ENCODE measurements around the gene NR4A1. TPM values are rescaled to one million over a fixed set of nuclear protein-coding genes. Genes with fewer than 3 reads are reported as not detected.
A peak's percentile ranks its signal among the peaks of the same experiment; 100 is the strongest.

NR4A1 gene
- total and polyA plus RNA-seq, 9 of the 15 experiments (the other 6 are each of a cell fraction or from before 2014, with no cell fraction given), result 0.07 to 4.7 (median 1.9) TPM; not detected in 1

GRCh38 chr12:52041695-52042123, 9.5 kb upstream of the NR4A1 start (continued):
- peak; percentile 94 for TF ChIP-seq REST (IDR thresholded peaks at IDR 0.05; ENCODE audit: borderline replicate concordance)
- TF ChIP-seq REST (CRISPR knock-in tag; IDR thresholded peaks at IDR 0.05; ENCODE audit: low read depth), result peak; percentile 89
- no peak for TF ChIP-seq BHLHE40 (IDR thresholded peaks at IDR 0.05; ENCODE audit: low read length)
- peak; percentile 32; the same call in 1 of the 2 replicates for TF ChIP-seq KLF1 (tag; IDR thresholded peaks at IDR 0.05)

Measured in K562 (cell line).